HCT116 (cell line): ENCODE data around the gene LRRC75A. TPM values are rescaled to one million over a fixed set of nuclear protein-coding genes. Genes with fewer than 3 reads are reported as not detected.

Experiments
- ATAC-seq: fragments of 200-7000 bp; cut with Tn5 transposase; 2 replicates; pipeline ENCODE4 v1.9.1; 2020; ENCODE audit warnings: mild to moderate bottlenecking, moderate library complexity
- BruUV-seq: library from RNA; stranded (reverse); fragments of 400-500 nt; replicated peaks from 2 replicates; lab custom pipeline; 2021; lab: Mats Ljungman, UMichigan
- CTCF ChIA-PET: fragments of 300-600 bp; sonication (Branson Sonifier 250); formaldehyde crosslinking; loops from one replicate; lab custom pipeline; 2021; ENCODE audit warnings: antibody characterized with exemption; lab: Charles Lee
- POLR2A ChIA-PET: fragments of 300-600, 350-600 bp; sonication (Branson Sonifier 250); formaldehyde crosslinking; loops from one replicate; lab custom pipeline; 2021; ENCODE audit warnings: antibody characterized with exemption; lab: Charles Lee
- RAD21 ChIA-PET, 2 experiments: fragments of 300-600 bp; sonication (Branson Sonifier 250); formaldehyde crosslinking; loops; one replicate each; lab custom pipeline; 2023; ENCODE audit warnings: low total read pairs in 2 of 2; ENCODE audit not compliant: uncharacterized antibody in 2 of 2, unreplicated experiment in 2 of 2, low non-redundant PET in 1 of 2; lab: Charles Lee
- DNase-seq: peaks from one replicate; pipeline ENCODE4 v3.0.0-alpha.2; 2010; ENCODE audit warnings: low read depth, low spot score
- H2AFZ ChIP-seq: fragments of 200-600 bp; shearing (Covaris generic), sonication (generic); 2 replicates; pipeline ENCODE4 v1.6.1; 2017; ENCODE audit warnings: low read depth, mixed run types, mixed read lengths, antibody characterized with exemption, low read length; ENCODE audit not compliant: poor library complexity, severe bottlenecking
- H3K27ac ChIP-seq: 2 replicates; pipeline ENCODE4 v1.5.1; 2012; ENCODE audit warnings: low read depth, low read length
- H3K27me3 ChIP-seq: fragments of 200-600 bp; sonication (generic); 2 replicates; pipeline ENCODE4 v1.6.1; 2016; ENCODE audit warnings: mixed run types, low read length, mixed read lengths; ENCODE audit not compliant: insufficient read depth
- H3K36me3 ChIP-seq, 2 experiments: fragments of 200-500 bp in 1 of 2; fragments of 200-600 bp in 1 of 2; sonication (Bioruptor generic) in 1 of 2; sonication (generic) in 1 of 2; 2 replicates each; pipeline versions ENCODE4 v1.5.1 to v1.6.1; 2014 to 2016; ENCODE audit warnings: low read length in 2 of 2, inconsistent platforms in 1 of 2, mixed read lengths in 1 of 2, mixed run types in 1 of 2; ENCODE audit not compliant: insufficient read depth in 2 of 2, control insufficient read depth in 1 of 2
- H3K4me1 ChIP-seq, 2 experiments: fragments of 200-600 bp in 1 of 2; sonication (generic) in 1 of 2; 2 replicates each; pipeline versions ENCODE4 v1.5.1 to v1.6.1; 2012 to 2017; ENCODE audit warnings: low read length in 2 of 2, inconsistent platforms in 1 of 2, mild to moderate bottlenecking in 1 of 2, mixed read lengths in 1 of 2, mixed run types in 1 of 2, moderate library complexity in 1 of 2; ENCODE audit not compliant: insufficient read depth in 2 of 2, control insufficient read depth in 1 of 2
- H3K4me2 ChIP-seq: fragments of 200-600 bp; sonication (generic); 2 replicates; pipeline ENCODE4 v1.6.1; 2017; ENCODE audit warnings: mixed run types, low read length, mixed read lengths
- H3K4me3 ChIP-seq, 2 experiments: fragments of 200-600 bp in 1 of 2; sonication (generic) in 1 of 2; replicated peaks in 1 of 2; 2 replicates each; pipeline ENCODE4 v1.5.1; 2011 to 2016; ENCODE audit warnings: low read length in 2 of 2, control low read depth in 1 of 2, low read depth in 1 of 2, mild to moderate bottlenecking in 1 of 2, mixed read lengths in 1 of 2, mixed run types in 1 of 2
- H3K79me2 ChIP-seq: fragments of 200-600 bp; sonication (generic); 2 replicates; pipeline ENCODE4 v1.6.1; 2017; ENCODE audit warnings: mild to moderate bottlenecking, mixed run types, low read length, moderate library complexity, mixed read lengths; ENCODE audit not compliant: insufficient read depth
- H3K9ac ChIP-seq: fragments of 200-600 bp; sonication (generic); 2 replicates; pipeline ENCODE4 v1.6.1; 2016; ENCODE audit warnings: low read length, mixed read lengths
- H3K9me2 ChIP-seq: fragments of 200-600 bp; sonication (generic), shearing (Covaris generic); 2 replicates; pipeline ENCODE4 v1.6.1; 2017; ENCODE audit warnings: mixed run types, mild to moderate bottlenecking, moderate library complexity; ENCODE audit not compliant: insufficient read depth
- H3K9me3 ChIP-seq, 2 experiments: fragments of 200-500 bp in 1 of 2; fragments of 200-600 bp in 1 of 2; sonication (Bioruptor generic) in 1 of 2; sonication (generic) in 1 of 2; 2 replicates each; pipeline ENCODE4 v1.6.1; 2014 to 2017; ENCODE audit warnings: low read length in 2 of 2, mixed read lengths in 2 of 2, inconsistent platforms in 1 of 2, low read depth in 1 of 2, mild to moderate bottlenecking in 1 of 2, mixed run types in 1 of 2, moderate library complexity in 1 of 2; ENCODE audit not compliant: control insufficient read depth in 1 of 2, insufficient read depth in 1 of 2
- H4K20me1 ChIP-seq: fragments of 200-600 bp; sonication (generic), shearing (Covaris generic); 2 replicates; pipeline ENCODE4 v1.6.1; 2017; ENCODE audit warnings: mixed run types, mild to moderate bottlenecking, moderate library complexity; ENCODE audit not compliant: insufficient read depth
- CEBPB ChIP-seq: IDR thresholded peaks from 2 replicates; pipeline ENCODE4 v1.6.1; 2012; ENCODE audit warnings: low read depth
- EGR1 ChIP-seq: IDR thresholded peaks from 2 replicates; pipeline ENCODE4 v1.6.1; 2012; ENCODE audit warnings: low read depth
- EZH2phosphoT487 ChIP-seq: fragments of 200-600 bp; IDR thresholded peaks from 2 replicates; pipeline ENCODE4 v1.6.1; 2018; ENCODE audit warnings: antibody characterized with exemption, borderline replicate concordance
- POLR2A ChIP-seq: IDR thresholded peaks from 2 replicates; pipeline ENCODE4 v1.7.0; 2011; ENCODE audit warnings: borderline replicate concordance; ENCODE audit not compliant: insufficient read depth, insufficient read length; ENCODE audit errors: extremely low read depth
- SIN3A ChIP-seq: IDR thresholded peaks from 2 replicates; pipeline ENCODE4 v1.6.1; 2012; ENCODE audit warnings: low read depth
- intact Hi-C: fragments of 100-400 bp; cut with micrococcal nuclease; formaldehyde crosslinking; loops from 2 replicates; pipeline ENCODE4 v1.10.0; 2022
- total RNA-seq: library from RNA; stranded (reverse); gene quantifications from one replicate; pipeline ENCODE4 v1.2.1, GENCODE V29; 2021; ENCODE audit not compliant: unreplicated experiment
- TF ChIP-seq, protein P1 (sequence below): IDR thresholded peaks from 2 replicates; pipeline ENCODE4 v1.6.1; 2011; ENCODE audit warnings: mild to moderate bottlenecking, low read length, moderate library complexity; ENCODE audit not compliant: insufficient replicate concordance; ENCODE audit errors: extremely low read depth
- TF ChIP-seq, protein P2 (sequence below): IDR thresholded peaks from 2 replicates; pipeline ENCODE4 v1.6.1; 2012; ENCODE audit warnings: low read depth

The LRRC75A gene
- total RNA-seq, 1 experiment from 2014 or later, result 2.3 TPM

DNA sequence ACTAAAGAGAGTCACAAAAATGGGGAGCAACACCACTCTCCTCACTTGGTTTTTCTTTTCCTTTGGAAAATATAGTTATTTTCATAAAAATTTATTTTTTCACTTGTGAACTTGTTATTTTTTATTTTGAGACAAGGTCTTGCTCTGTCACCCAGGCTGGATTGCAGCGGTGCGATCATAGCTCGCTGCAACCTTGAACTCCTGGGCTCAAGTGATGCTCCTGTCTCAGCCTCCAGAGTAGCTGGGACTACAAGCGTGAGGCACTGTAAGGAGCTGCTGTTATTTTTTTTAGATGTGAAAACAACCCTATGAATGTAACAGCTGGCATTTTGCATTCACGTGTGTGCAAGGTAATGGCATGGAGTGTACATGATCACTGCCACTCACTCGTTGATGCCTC lies 24.9 kb downstream of the LRRC75A start:
- Histone ChIP-seq H4K20me1 (no peaks in the 10 kb centered on the region), H3K4me3 (no peak overlapping the region), H3K9ac (no peak overlapping the region), H3K9me2 (no peaks in the 10 kb centered on the region), H3K36me3 (no peaks in the 10 kb centered on the region), H3K27ac (no peak overlapping the region), H3K4me1 (peaks cover 0 to 9% of the 10 kb centered on the region in 2 experiments; a peak in 1 of 4 replicates), H2AFZ (no peak overlapping the region), H3K79me2 (no peaks in the 10 kb centered on the region), H3K4me2 (no peak overlapping the region), H3K27me3 (no peaks in the 10 kb centered on the region), H3K9me3 (no peaks in the 10 kb centered on the region)
- TF ChIP-seq SIN3A, result no peak
- TF ChIP-seq, protein P1, sequence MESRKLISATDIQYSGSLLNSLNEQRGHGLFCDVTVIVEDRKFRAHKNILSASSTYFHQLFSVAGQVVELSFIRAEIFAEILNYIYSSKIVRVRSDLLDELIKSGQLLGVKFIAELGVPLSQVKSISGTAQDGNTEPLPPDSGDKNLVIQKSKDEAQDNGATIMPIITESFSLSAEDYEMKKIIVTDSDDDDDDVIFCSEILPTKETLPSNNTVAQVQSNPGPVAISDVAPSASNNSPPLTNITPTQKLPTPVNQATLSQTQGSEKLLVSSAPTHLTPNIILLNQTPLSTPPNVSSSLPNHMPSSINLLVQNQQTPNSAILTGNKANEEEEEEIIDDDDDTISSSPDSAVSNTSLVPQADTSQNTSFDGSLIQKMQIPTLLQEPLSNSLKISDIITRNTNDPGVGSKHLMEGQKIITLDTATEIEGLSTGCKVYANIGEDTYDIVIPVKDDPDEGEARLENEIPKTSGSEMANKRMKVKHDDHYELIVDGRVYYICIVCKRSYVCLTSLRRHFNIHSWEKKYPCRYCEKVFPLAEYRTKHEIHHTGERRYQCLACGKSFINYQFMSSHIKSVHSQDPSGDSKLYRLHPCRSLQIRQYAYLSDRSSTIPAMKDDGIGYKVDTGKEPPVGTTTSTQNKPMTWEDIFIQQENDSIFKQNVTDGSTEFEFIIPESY, result no peak
- no peak for TF ChIP-seq EGR1
- no peak for TF ChIP-seq EZH2phosphoT487
- TF ChIP-seq CEBPB, result no peak
- no peak for TF ChIP-seq POLR2A
- TF ChIP-seq, protein P2, sequence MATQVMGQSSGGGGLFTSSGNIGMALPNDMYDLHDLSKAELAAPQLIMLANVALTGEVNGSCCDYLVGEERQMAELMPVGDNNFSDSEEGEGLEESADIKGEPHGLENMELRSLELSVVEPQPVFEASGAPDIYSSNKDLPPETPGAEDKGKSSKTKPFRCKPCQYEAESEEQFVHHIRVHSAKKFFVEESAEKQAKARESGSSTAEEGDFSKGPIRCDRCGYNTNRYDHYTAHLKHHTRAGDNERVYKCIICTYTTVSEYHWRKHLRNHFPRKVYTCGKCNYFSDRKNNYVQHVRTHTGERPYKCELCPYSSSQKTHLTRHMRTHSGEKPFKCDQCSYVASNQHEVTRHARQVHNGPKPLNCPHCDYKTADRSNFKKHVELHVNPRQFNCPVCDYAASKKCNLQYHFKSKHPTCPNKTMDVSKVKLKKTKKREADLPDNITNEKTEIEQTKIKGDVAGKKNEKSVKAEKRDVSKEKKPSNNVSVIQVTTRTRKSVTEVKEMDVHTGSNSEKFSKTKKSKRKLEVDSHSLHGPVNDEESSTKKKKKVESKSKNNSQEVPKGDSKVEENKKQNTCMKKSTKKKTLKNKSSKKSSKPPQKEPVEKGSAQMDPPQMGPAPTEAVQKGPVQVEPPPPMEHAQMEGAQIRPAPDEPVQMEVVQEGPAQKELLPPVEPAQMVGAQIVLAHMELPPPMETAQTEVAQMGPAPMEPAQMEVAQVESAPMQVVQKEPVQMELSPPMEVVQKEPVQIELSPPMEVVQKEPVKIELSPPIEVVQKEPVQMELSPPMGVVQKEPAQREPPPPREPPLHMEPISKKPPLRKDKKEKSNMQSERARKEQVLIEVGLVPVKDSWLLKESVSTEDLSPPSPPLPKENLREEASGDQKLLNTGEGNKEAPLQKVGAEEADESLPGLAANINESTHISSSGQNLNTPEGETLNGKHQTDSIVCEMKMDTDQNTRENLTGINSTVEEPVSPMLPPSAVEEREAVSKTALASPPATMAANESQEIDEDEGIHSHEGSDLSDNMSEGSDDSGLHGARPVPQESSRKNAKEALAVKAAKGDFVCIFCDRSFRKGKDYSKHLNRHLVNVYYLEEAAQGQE, result no peak
- intact Hi-C loops, result no loop called here
- BruUV-seq, result no TSS peak
- RAD21 ChIA-PET, result no interaction called here
- POLR2A ChIA-PET, result no interaction called here
- ATAC-seq (no peak), DNase-seq (no peak)
- CTCF ChIA-PET, result no interaction called here
